Measurements from ENCODE around the gene NUDT9. TPM values are rescaled to one million over a fixed set of nuclear protein-coding genes. Genes with fewer than 3 reads are reported as not detected.
"Not testable (repeated sequence)": the region's sequence is repeated elsewhere in the genome, so short reads cannot be mapped to it uniquely, and the experiment has no call there.

Gene NUDT9
- total and polyA plus RNA-seq, 7 donors, result 20.5 to 43.3 (median 33.3) TPM

GRCh38 chr4:87419578-87420249, 2.7 kb upstream of the NUDT9 start:
- Histone ChIP-seq H3K27ac (no peak overlapping the region), H3K4me3 (no peak overlapping the region), H3K9me3 (no peaks in the 10 kb centered on the region), H3K4me1 (peaks cover 5% of the 10 kb centered on the region), H3K27me3 (ENCODE audit: insufficient read depth in 3 of 3, low read length in 2 of 3) (no peaks in the 10 kb centered on the region), H3K36me3 (ENCODE audit: insufficient read depth in 1 of 2, low read depth in 1 of 2) (no peaks in the 10 kb centered on the region)
- intact Hi-C loops (cut with DNase I), result loop anchor here in 1 of 2 donors (5.0 kb wide), 1 partner anchor 42 kb away; no protein-coding TSS in a partner anchor
- no peak for TF ChIP-seq CTCF (IDR thresholded peaks at IDR 0.05)
- 24 to 39% (median 36%) methylated on average over 5 of the region's 5 CpGs for WGBS, 3 donors
- ATAC-seq, result no peak
- DNase-seq, result no peak

- no peak overlapping the region for H3K4me3 ChIP-seq
- intact Hi-C loops (cut with DNase I), result loop anchor here in 1 of 2 donors (5.0 kb wide), 1 partner anchor 43 kb away; no protein-coding TSS in a partner anchor
- peaks cover 5% of the 10 kb centered on the region for H3K4me1 ChIP-seq
- WGBS, 3 donors, result 76 to 85% (median 83%) methylated on average over 4 of the region's 4 CpGs
- no peaks in the 10 kb centered on the region for H3K36me3 ChIP-seq (ENCODE audit: insufficient read depth in 1 of 2, low read depth in 1 of 2)
- ATAC-seq (no peak), DNase-seq (no peak)
- no peak for TF ChIP-seq CTCF (IDR thresholded peaks at IDR 0.05)
- no peak overlapping the region for H3K27ac ChIP-seq
- H3K27me3 ChIP-seq (ENCODE audit: insufficient read depth in 3 of 3, low read length in 2 of 3), result no peaks in the 10 kb centered on the region
- no peaks in the 10 kb centered on the region for H3K9me3 ChIP-seq
Observed at GRCh38 chr4:87420276-87420830, 2.0 kb upstream of the NUDT9 start.

- 4 to 15% (median 9%) methylated on average over 3 of the region's 3 CpGs for WGBS, 3 donors
- Histone ChIP-seq H3K36me3 (ENCODE audit: insufficient read depth in 1 of 2, low read depth in 1 of 2) (no peaks in the 10 kb centered on the region), H3K9me3 (no peaks in the 10 kb centered on the region), H3K4me1 (peaks cover 5% of the 10 kb centered on the region), H3K4me3 (peak overlapping the region; percentile 86), H3K27ac (peak overlapping the region; percentile 94), H3K27me3 (ENCODE audit: insufficient read depth in 3 of 3, low read length in 2 of 3) (no peaks in the 10 kb centered on the region)
- TF ChIP-seq CTCF (IDR thresholded peaks at IDR 0.05), result no peak
- ATAC-seq (peak in 1 of 4 donors; percentile 8), DNase-seq (no peak)
- intact Hi-C loops (cut with DNase I), result loop anchor here in 1 of 2 donors (5.0 kb wide), 1 partner anchor 46 kb away; no protein-coding TSS in a partner anchor
Observed at GRCh38 chr4:87423317-87424098, 1.1 kb downstream of the NUDT9 start.

GRCh38 chr4:87424099-87424543, 1.7 kb downstream of the NUDT9 start:
- 76 to 86% (median 86%) methylated on average over 21 to 22 of the region's 22 CpGs for WGBS, 3 donors
- not testable (repeated sequence) for H3K27me3 ChIP-seq (ENCODE audit: insufficient read depth in 3 of 3, low read length in 2 of 3); ATAC-seq; H3K27ac ChIP-seq; H3K36me3 ChIP-seq (ENCODE audit: insufficient read depth in 1 of 2, low read depth in 1 of 2); H3K9me3 ChIP-seq; DNase-seq; H3K4me1 ChIP-seq
- intact Hi-C loops (cut with DNase I), result loop anchor here in 1 of 2 donors (5.0 kb wide), 1 partner anchor 47 kb away; no protein-coding TSS in a partner anchor
- H3K4me3 ChIP-seq, result peak overlapping the region; percentile 86

- no peaks in the 10 kb centered on the region for H3K36me3 ChIP-seq (ENCODE audit: insufficient read depth in 1 of 2, low read depth in 1 of 2)
- no peaks in the 10 kb centered on the region for H3K9me3 ChIP-seq
- intact Hi-C loops (cut with DNase I), result no loop called here
- H3K27ac ChIP-seq, result no peak overlapping the region
- peaks cover 13% of the 10 kb centered on the region for H3K4me1 ChIP-seq
- no peak for DNase-seq
- WGBS, 3 donors, result 90 to 98% (median 93%) methylated on average over 2 of the region's 2 CpGs
- ATAC-seq, result no peak
- H3K27me3 ChIP-seq (ENCODE audit: insufficient read depth in 3 of 3, low read length in 2 of 3), result no peaks in the 10 kb centered on the region
- TF ChIP-seq CTCF (IDR thresholded peaks at IDR 0.05), result no peak
- H3K4me3 ChIP-seq, result no peak overlapping the region
Observed at GRCh38 chr4:87425711-87426110, 3.3 kb downstream of the NUDT9 start.
